HepG2 (cell line): ENCODE measurements around the gene CLEC3A.

ENCODE experiments used
- ARHGAP35 ChIP-seq: sonication (generic); formaldehyde crosslinking; IDR thresholded peaks from 2 replicates; pipeline ENCODE4 v1.9.0; 2022; ENCODE audit warnings: mild to moderate bottlenecking, inconsistent platforms, moderate library complexity, missing genetic modification reagents, borderline replicate concordance
- ARID4A ChIP-seq: sonication (generic); formaldehyde crosslinking; IDR thresholded peaks from 2 replicates; pipeline ENCODE4 v1.5.0; 2020; ENCODE audit warnings: mild to moderate bottlenecking, missing genetic modification reagents, borderline replicate concordance
- ARID5B ChIP-seq: IDR thresholded peaks from 2 replicates; pipeline ENCODE4 v1.4.0; 2020; ENCODE audit warnings: mild to moderate bottlenecking, missing genetic modification reagents
- BRCA1 ChIP-seq: sonication (generic); formaldehyde crosslinking; IDR thresholded peaks from 2 replicates; pipeline ENCODE4 v1.4.0; 2020; ENCODE audit warnings: missing genetic modification reagents
- CEBPZ ChIP-seq: IDR thresholded peaks from 2 replicates; pipeline ENCODE4 v1.6.1; 2012; ENCODE audit warnings: low read length, improper control_type of control experiment
- CREB3 ChIP-seq: sonication (generic); formaldehyde crosslinking; IDR thresholded peaks from 2 replicates; pipeline ENCODE4 v1.5.0; 2020; ENCODE audit warnings: missing genetic modification reagents
- CTCF ChIP-seq: sonication (generic); formaldehyde crosslinking; IDR thresholded peaks from 2 replicates; pipeline ENCODE4 v1.5.0; 2020; ENCODE audit warnings: mild to moderate bottlenecking, missing genetic modification reagents, moderate library complexity
- GTF3A ChIP-seq: sonication (generic); formaldehyde crosslinking; conservative IDR thresholded peaks from 2 replicates; pipeline ENCODE4 v1.4.0; 2020; ENCODE audit warnings: mild to moderate bottlenecking, missing genetic modification reagents
- MAX ChIP-seq: IDR thresholded peaks from 2 replicates; pipeline ENCODE4 v1.6.1; 2012; ENCODE audit warnings: inconsistent platforms
- MLXIP ChIP-seq: sonication (generic); formaldehyde crosslinking; IDR thresholded peaks from 2 replicates; pipeline ENCODE4 v1.9.0; 2021; ENCODE audit warnings: missing genetic modification reagents, borderline replicate concordance
- TEAD2 ChIP-seq: sonication (generic); formaldehyde crosslinking; IDR thresholded peaks from 2 replicates; pipeline ENCODE4 v1.9.0; 2021; ENCODE audit warnings: missing genetic modification reagents
- ZNF674 ChIP-seq: sonication (generic); formaldehyde crosslinking; IDR thresholded peaks from 2 replicates; pipeline ENCODE4 v1.5.0; 2020; ENCODE audit warnings: low read depth, mild to moderate bottlenecking, missing genetic modification reagents

- TF ChIP-seq MLXIP (CRISPR knock-in tag) (no peak), CTCF (peak; percentile 90), TEAD2 (no peak), ARID4A (CRISPR knock-in tag) (no peak), GTF3A (CRISPR knock-in tag) (no peak), CREB3 (no peak), BRCA1 (CRISPR knock-in tag) (no peak), ARID5B (CRISPR knock-in tag) (no peak), ARHGAP35 (CRISPR knock-in tag) (no peak), MAX (no peak), ZNF674 (CRISPR knock-in tag) (no peak), CEBPZ (no peak)
These were observed 19.3 kb upstream of the CLEC3A start for GRCh38 chr16:78002915-78003538.
